GM21619 (cell line): Measurements from ENCODE around the gene UBE4B.
"Not testable (repeated sequence)": the region's sequence is repeated elsewhere in the genome, so short reads cannot be mapped to it uniquely, and the experiment has no call there.

Experiments used
- ATAC-seq: cut with Tn5 transposase; IDR thresholded peaks from one replicate; pipeline ENCODE4 v1.9.1; 2021; ENCODE audit not compliant: unreplicated experiment

Gene UBE4B

DNA sequence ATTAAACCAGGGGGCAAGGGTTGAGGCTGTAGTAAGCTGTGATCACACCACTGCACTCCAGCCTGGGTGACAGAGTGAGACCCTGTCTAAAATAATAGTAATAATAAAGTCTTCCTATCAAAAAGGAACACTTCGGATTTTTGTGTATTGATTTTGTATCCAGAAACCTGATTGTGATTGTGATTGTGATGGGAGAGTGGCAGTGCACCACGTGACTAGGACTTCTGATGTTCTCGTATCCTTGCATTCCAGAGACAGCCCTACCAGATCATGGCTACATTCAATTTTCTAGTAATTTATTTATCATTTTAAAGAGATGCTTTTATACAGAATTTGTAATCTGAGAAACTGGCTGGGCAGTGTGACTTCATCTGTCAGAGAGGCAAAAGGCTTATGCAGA, 175.1 kb downstream of the UBE4B start:
- ATAC-seq: no peak

DNA sequence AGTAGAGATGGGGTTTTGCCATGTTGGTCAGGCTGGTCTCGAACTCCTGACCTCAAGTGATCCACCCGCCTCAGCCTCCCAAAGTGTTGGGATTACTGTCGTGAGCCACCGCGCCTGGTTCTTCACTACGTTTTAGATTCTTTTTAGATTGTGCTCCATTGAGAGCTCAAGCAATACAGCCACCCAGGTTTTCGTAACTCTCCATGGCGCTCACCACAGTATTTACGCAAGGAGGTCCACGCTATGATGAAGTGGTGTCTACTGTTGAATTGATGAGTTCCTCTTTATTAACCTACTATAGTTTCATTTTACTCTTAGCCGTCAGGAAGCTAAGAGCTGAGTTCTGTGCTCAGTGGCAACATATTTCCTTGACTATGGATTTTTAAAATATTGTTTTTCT, 175.8 kb downstream of the UBE4B start:
- no peak for ATAC-seq

DNA sequence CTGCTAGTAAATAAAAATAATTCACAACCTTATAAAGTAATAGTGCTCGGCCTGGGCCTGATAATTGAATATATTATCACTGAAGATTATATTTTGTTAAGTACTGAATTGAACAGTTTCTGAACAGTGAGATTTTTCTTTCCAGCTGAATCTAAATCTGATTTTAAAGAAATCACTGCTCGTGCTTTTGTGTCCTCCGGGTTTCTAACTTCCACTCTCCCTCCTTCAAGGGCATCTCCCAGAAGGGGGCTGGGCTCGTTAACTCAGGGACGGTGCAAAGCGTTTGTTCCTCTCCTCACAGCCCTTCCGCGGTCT, 176.8 kb downstream of the UBE4B start:
- no peak for ATAC-seq

DNA sequence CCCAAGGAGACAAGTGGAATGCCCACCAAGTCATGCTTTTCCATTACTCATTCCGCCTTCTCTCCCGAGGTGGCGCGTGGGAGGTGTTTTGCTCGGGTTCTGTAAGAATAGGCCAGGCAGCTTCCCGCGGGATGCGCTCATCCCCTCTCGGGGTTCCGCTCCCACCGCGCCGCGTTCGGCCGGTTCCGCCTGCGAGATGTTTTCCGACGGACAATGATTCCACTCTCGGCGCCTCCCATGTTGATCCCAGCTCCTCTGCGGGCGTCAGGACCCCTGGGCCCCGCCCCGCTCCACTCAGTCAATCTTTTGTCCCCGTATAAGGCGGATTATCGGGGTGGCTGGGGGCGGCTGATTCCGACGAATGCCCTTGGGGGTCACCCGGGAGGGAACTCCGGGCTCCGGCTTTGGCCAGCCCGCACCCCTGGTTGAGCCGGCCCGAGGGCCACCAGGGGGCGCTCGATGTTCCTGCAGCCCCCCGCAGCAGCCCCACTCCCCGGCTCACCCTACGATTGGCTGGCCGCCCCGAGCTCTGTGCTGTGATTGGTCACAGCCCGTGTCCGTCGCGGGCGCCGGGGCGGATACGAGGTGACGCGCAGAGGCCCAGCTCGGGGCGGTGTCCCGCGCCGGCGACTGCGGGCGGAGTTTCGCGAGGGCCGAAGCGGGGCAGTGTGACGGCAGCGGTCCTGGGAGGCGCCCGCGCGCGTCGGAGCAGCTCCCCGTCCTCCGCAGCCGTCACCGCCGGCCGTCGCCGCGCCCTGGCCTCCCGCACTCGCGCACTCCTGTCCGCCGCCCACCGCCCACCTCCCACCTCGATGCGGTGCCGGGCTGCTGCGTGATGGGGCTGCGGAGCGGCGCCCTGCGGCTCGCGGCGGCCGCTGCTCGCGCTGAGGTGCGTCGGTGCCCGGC, 177.4 kb downstream of the UBE4B start, which contains the start of gene KIF1B:
TSS of gene KIF1B (plus strand) at position 666 of the 906 bp plus-strand sequence. CDS start 21,759 bp downstream, outside the sequence.
- peak; percentile 95 for ATAC-seq

DNA sequence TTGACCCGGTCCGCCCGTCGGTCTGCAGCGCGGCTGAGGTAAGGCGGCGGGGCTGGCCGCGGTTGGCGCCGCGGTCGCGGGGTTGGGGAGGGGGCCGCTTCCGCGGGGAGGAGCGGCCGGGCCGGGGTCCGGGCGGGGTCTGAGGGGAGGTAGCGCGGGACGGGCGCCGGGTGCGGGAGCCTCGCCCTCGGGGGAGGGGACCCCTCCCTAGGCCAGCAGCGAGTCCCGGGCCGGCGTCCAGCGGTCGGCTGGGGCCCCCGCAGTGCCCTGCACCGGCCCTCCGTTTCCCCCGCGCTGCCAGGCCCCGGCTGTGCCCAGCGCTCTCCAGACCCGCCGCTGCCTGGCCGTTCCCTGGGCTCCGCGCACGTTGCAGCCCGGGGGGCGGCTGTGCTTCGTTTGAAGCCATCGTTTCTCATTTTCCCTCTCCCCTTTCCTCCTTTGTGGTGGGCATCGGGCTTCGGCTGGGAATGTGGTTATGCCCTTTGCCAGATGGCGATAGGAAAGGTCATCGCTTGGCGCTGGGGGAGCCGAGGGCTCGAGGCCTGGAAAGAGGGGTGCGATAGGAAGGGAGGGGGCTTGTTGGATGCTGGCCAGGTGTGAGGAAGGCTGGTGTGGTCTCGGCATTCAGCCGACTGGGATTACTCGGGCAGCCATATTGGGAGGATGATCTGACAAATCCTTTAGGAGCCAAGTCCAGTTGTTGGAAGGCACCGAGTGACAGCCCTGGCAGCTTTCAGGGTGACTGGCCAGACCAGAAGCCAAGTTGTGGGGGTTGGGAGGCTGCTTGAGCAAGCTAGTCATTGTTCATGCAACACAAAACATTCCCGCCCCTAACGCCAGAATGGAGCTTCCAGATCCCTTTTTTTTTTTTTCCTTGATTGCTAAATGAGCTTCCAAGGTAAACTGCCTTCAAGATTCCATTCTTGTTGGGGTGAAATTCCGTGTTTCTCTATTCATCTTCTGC, 178.4 kb downstream of the UBE4B start:
- peak; percentile 5 for ATAC-seq

DNA sequence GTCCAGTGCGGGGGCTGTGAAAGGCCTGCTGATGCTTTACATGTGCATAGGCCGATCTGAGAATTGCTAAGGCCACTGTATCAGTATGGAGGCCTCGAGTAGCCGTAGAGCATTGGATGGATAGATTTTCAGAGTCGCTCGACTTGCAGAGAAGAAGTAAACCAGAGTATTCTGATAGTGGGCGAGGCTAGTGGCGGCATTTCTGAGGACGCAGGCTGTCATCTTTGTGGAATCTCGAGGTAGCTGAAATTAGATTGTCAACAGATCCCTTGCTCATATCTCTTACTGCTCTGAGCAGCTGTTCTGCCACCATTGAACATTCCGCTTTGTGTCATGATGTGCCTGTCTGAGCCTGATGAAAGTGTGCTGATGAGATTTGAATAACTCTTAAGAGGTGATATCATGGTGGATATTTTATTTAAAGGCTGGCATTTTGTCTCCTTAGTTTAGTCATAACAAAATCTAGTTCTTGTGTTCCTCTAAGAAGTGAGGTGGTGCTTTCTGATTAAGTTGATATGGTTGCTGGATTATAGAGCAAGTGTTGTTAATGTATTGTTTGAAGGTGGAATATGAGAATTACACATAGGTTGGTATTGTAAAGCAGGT, 179.2 kb downstream of the UBE4B start:
- no peak for ATAC-seq

DNA sequence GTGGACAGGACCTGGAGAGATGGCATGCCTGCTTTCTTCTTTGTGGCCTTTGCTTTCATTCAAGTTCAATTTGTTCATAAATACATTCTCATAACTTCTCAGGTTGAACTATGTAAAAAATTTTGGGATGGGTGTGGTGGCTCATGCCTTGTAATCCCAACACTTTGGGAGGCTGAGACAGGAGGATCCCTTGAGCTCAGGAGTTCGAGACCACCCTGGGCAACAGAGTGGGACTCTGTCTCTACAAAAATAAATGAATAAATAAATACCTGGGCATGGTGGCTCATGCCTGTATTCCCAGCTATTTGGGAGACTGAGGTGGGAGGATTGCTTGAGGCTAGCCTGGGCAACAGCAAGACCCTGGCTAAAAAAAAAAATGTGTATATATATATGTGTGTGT, 179.7 kb downstream of the UBE4B start:
- ATAC-seq: no peak

DNA sequence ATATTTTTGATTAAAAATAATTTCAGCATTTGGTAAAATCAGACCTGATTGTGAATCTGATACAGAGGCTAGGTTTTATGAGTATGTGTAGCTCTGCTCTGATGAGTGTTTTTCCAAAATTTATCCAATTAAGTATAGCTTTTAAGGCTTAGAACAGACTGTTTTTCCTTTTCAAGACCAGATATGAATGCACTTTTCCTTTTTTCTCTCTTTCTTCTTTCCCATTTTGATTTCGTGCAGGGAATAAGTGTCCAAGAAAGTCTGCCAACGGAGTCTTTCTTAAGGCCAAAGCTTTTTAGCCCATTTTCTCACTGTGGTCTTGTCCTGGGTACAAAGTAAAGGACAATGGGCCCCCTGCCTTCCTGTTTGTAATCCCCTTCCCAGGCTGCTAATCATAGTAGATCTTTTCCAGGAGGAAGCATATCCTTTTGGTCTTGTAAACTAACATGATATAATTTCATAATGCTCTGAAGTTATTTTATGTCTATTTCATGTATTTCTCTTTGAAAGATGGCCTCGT, 180.5 kb downstream of the UBE4B start:
- no peak for ATAC-seq

DNA sequence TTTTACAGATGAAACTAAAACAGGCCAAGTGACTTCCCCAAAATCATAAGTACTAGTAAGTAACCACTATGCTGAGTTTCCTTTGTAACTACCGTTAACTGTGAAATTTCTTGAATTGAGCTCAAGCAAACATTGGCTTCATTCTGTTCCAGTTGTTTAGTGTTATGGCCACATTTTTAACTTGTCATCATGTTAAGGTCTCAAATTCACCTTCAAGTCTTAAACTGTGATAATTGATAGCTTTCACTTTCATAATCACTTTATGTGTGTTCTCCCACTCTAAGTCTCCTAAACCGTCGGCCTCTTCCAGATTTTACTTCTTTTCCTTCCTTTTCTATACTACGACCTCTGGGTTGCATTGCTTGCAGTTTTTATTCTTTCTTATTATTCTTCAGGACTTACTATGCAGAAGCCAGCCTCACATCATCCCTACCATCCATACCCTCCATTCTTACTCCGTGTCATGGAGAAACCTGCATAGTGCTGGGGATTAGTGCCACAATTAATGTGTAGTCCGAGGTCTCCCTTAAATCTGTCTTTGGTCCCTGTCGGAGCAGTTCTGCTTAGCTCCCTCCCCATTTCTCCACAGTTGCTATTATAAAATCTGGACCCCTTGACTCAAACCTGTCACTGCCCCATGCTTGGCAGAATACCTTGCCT, 183.5 kb downstream of the UBE4B start:
- no peak for ATAC-seq

DNA sequence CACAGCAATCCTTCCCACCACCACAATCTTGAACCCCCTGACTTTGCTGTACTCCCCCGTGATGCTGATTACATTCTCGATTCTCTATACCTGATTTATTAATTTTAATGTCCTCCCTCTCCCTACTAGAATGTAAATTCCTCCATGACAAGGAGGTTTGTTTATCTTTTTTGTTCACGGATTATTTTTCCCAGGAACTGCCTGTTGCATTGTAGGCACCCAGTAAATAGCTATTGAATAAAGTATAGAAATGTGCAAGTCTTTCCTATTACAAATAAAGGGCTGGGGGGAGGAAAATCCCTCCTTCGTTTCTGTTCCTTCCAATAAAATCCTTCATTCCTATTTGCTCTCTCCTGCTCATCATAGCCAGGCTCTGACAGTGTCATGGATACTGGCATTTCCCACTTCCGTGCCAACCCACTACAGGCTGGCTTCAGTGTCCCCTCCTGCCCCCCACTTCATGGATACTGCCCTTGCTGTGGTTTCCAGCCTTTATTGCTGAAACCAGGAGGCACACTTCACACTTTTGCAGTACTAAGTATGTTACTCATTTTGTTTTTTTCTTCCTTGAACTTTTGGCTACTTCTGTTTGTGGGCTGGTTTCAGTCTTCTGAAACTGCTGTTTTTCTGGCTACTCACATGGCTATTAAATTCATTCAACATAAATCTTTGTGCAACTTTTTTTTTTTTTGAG, 185.1 kb downstream of the UBE4B start:
- no peak for ATAC-seq

DNA sequence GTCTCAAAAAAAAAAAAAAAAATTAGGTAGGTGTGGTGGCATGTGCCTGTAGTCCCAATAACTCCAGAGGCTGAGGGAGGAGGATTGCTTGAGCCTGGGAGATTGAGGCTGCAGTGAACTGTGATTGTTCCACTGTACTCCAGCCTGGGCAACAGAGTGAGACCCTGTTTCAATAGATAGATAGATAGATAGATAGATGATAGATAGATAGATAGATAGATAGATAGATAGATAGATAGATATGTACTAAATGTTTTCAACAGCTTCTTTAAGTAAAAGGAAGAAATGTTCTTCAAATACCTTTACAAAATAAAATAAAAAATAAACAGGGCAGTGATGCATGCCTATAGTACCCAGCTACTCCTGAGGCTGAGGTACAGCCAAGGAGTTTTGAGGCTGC, 187.4 kb downstream of the UBE4B start:
- no peak for ATAC-seq

DNA sequence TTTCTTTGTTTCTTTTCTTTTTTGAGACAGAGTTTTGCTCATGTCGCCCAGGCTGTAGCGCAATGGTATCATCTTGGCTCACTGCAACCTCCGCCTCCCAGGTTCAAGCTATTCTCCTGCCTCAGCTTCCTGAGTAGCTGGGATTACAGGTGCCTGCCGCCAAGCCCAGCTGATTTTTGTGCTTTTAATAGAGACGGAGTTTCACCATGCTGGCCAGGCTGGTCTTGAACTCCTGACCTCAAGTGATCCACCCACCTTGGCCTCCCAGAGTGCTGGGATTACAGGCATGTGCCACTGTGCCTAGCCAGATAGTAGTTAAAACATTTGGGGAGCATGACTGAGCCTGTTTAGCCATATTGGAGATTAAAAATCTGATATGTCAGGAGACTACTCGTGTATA, 187.9 kb downstream of the UBE4B start:
- ATAC-seq: not testable (repeated sequence)

DNA sequence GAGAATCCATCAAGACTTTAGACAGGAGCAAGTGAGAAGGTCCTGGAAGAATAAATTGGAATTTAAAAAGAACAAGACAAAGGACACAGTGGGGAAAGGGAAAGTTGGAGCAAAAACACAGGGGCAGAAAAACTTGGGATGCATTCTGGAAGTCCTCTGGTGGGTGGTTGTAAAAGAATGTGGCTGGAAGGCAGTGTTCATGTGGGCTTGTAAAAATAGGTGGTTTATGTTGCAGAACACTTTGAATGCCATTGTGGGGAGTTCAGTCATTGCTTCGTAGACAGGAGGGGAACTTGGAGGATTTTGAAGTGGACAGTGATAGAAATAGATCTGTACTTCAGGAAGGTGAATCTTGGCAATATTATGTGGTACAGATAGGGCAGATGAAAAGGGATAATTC, 192.8 kb downstream of the UBE4B start:
- no peak for ATAC-seq

DNA sequence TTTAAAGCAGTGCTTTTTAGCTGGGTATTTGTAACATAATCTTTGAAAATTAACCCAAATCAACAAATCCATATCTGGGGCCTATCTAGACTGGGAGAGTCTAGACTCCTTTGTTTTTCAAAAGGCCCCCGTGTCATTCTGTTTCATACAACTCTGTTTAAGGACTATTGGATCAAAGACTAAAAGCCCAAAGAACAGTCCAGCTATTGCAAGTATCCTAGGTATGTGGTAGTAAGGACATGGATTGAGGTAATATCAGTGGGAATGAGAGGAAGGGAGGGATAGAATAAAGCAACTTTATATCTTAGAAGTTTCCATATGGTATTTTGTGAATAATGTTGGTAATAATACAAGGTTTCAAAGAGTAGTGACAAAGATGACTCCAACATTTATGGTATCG, 195.8 kb downstream of the UBE4B start:
- ATAC-seq: no peak

DNA sequence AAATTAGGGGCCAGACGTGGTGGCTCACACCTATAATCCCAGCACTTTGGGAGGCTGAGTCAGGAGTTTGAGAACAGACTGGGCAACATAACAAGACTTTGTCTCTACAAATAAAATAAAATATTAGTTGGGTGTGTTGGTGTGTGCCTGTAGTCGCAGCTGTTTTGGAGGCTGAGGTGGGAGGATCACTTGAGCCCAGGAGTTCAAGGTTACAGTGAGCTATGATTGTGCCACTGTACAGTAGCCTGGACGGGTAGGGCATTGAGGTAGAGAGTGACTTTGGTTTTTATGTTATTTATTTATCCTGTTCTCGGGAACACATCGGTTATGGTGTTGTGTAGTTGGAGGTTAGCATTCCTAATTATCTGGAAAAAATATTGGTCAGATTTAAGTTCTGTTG, 197.1 kb downstream of the UBE4B start:
- ATAC-seq: no peak
